Amygdala (tissue), 56 donors: Measurements from ENCODE around the gene GTPBP8.

Experiments
- DNase-seq, 56 donors: peaks; one replicate each; lab custom pipeline; 2025; lab: John Stamatoyannopoulos, UW

The GTPBP8 gene

DNA sequence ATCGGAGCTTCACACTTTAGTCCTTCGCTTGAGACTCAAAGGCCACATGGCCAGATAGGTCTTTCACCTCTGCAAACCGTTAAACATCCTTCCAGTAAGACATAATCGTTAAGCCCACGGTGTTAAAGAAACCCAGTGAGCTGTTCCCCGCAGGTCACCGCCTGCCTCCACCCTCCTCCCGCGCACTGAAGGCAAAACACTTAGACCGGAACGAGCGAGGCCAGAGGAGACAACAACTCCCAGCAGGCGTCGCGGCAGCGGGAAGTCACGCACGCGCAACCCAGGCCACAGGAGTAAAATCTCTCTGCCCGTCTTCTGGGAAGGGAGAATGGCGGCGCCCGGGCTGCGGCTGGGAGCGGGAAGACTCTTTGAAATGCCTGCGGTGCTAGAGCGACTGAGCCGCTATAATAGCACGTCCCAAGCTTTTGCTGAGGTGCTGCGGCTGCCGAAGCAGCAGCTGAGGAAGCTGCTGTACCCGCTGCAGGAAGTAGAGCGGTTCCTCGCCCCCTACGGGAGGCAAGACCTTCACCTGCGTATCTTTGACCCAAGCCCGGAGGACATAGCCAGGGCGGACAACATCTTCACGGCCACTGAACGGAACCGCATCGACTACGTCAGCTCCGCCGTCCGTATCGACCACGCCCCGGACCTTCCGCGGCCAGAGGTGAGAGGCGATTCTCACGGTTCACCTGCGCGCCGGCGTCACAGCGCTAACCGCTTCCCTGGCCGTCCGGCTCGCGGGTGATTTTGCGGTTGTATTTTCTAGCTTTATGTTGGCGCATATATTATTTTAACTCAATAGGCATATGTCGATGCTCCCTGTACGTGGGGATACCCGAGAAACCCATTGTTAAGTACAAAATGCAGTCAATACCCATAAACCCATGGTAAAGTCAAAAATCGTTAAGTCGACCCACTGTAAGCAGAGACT, at the start of gene GTPBP8:
Gene GTPBP8 (plus strand): TSS at position 313 of the 931 bp plus-strand sequence. CDS start 16 bp downstream, at position 329.
- DNase-seq: peak; percentile 32 to 92 (median 84)

DNA sequence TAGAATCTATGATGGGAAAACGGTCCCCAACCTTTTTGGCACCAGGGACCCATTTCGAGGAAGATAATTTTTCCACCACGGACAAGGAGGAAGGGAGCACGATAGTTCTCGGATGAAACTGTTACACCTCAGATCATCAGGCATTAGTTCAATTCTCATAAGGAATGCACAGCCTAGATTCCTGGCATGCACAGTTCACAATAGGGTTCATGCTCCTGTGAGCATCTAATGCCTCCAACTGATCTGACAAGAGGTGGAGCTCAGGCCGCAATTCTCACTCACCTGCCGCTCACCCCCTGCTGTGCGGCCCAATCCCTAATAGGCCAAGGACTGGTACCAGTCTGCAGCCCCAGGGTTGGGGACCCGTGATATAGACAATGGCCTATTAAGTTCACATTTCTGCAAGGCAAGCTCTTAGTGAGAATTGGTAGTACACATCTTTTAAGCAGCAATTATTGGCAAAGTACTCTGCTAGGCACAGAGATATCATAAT, 42.4 kb upstream of the GTPBP8 start:
- no peak for DNase-seq

DNA sequence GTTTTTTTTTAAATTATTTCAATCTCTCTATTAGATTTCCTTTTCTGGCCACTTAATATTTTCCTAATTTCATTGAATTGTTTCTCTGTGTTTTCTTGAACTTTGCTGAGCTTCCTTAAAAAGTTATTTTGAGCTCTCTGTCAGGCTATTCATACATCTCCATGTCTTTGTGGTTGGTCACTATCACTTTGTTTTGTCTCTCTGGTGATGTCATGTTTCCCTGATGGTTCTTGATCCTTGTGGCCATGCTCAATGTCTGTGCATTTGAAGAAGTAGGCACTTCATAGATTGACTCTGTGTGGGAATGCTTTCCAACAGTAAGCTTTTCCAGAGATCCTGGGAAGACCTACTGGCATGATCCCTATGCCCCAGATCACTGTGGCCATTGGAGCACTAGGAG, 34.4 kb upstream of the GTPBP8 start:
- DNase-seq: no peak

DNA sequence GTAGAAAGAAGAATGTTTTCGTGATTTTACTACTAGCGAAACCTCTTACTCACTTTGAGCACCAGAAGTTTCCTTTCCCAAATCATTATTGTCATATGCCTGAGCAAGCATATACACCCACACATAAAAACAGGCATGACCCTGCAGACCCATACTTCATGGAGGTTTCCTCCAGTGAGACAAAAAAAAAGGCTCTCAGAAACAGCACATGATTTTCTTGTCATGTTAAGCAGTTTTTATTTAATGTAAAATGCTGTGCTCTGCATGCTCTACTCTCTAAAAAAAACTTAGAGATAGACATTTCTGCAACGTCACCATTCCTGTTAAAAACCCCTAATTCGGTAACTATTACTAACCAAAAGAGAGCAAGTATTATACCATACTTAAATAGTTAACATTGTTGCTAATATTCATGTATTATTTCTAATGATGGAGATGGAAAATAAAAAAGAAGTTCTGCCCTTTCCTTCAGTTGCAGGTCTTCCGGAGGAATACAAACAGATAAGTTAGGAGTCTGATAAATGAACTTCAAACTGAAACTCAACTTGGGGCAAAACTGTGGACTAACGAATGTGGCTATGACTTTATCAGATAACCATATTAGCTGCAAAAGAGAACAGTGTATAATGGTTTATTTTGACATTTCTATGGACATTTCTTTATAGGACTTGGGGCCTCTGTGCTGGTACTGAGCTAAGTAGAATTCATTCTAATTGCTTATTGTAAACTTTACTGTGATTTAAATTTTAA, 31.8 kb upstream of the GTPBP8 start:
- no peak for DNase-seq

DNA sequence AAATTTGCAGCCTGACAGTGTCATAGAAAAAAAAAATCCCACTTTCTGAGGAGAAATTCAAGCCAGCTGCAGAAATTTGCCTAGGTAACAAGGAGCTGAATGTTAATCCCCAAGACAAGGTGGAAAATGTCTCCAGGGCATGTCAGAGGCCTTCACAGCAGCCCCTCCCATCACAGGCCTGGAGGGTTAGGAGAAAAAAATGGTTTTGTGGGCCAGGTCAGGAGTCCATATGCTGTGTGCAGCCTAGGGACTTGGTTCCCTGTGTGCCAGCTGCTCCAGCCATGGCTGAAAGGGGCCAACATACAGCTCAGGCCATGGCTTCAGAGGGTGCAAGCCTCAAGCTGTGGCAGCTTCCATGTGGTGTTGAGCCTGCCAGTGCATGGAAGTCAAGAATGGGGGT, 27.1 kb upstream of the GTPBP8 start:
- no peak for DNase-seq

DNA sequence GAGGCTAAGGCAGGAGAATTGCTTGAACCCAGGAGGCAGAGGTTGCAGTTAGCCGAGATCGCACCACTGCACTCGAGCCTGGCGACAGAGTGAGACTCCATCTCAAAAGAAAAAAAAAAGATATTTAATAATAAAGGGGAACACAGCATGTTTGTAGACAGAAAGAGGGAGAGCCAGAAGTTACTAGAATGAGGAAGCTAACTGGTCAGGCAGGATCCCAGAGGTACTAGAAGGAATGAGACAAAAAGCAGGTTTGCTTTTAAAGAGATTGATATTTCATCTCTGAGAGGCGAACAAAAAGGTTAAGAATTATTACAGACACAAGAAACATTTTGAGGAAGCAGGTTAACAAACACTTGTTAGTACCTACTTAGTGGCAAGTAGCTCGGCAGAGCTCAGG, 25.1 kb upstream of the GTPBP8 start:
- no peak for DNase-seq

DNA sequence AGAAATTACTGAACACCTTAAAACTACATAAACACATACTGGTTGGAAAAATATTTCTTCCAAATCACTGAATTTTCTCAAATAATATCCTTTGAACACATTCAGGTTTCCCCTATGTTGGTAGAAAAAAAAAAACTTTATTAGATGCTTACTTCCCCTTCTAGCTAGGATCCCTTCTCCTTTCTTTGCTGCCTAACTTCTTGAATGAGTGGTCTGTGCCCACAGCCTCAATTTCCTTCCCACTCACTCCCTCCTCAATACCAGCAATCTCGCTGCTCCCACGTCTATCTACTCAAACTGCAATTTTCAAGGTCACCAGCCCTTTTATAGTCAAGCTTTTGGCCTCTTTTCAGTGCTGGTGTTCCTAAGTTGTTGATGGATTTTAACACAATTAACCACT, 24.2 kb upstream of the GTPBP8 start:
- DNase-seq: no peak

DNA sequence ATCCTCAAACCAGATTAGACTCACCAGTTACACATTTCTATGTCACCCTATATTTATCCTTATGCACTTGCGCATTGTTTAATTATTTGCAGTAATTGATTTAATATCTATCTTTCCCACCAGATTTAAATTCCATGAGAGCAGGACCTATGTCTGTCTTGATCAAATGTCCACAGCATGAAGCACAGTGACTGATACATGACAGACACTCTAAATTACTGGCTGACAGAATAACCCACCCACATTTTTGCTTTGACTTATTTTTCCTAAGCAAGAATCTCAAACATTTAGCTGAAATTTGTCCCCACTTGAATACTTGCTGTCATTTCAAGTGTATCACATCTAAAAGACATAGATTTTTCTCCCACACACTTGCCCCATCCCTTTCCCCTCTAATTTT, 23.4 kb upstream of the GTPBP8 start:
- no peak for DNase-seq

DNA sequence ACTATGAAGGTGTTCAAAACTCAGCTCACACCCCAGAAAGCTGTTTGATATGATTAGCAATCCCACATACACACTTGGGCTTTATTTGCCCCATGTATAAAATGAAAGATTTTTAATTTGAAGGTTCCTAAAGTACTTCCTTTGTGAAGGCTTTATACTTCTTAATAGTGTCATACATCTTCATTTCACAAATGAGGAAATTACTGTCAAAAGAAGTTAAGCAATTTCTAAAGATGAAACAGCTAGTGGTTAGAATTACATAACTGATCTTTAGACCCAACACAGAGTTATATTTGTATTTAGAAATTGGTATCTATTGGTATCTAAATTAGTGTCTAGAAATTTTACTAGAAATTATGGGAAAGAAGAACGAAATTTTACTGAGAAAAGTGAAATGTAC, 23.0 kb upstream of the GTPBP8 start:
- no peak for DNase-seq

DNA sequence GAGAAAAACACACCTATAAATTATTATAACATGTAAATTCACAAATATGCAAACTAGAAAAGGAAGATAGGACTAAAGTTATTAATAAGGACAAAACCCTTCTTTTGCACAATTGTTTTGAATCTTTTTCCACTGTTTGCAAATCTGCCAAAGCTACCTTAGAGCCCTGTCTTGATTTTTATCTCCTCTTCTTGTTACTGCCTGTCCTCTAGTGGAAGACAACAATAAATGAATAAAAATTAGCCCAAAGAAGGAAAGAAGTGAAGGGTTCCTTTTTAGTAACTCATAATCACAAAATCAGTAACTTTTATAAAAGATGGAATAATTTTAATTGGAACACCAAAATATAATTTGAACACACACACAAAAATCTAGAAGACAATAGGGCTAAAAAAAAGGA, 18.6 kb upstream of the GTPBP8 start:
- no peak for DNase-seq

DNA sequence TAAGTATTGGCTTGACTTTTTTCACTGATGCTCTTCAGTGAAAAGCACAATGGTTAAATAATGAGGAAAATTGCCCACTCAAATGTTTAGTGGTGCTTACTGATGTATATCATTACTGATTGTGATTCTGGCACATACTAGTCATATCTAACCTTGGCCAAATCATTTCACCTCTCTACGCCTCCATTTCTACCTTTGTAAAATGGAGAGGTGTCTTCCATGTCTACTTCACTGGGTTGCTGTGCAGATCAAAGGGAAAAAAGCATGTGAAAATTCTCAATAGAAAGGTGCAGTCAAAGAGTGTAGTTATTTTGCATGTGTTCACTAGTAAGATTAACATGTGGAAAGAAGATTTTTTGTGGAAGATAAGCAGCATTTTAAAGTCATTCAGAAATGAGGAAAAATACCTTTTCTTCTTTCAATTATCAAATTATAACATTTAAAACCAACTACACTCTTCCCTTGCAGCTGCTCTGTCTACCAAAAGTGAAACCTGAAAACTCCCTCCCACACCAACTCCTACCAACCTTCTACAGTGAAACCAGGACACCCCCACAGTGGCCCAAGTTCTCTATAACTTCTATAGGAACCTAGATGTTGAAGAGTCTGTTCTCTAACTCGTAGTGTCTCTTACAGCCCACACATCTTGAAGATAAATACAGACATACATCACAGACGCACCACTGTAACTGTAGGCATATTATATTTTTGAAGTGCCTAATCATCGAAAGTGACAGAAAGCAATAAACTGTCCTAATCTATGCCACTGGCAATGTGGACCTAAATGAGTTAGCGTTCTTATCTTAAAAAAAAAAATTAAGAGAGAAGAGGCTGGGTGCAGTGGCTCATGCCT, 17.2 kb upstream of the GTPBP8 start:
- DNase-seq: no peak

DNA sequence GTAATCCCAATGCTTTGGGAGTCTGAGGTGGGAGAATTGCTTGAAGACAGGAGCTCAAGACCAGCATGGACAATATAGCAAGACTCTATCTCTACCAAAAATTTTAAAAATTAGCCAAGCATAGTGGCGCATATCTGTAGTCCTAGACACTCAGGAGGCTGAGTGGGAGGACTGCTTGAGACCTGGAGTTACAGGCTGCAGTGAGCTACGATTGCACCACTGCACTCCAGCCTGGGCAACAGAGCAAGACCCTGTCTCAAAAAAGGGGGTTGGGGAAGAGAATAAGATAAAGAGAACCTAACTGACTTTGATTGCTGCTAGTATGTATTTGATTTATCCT, 16.6 kb upstream of the GTPBP8 start:
- no peak for DNase-seq

DNA sequence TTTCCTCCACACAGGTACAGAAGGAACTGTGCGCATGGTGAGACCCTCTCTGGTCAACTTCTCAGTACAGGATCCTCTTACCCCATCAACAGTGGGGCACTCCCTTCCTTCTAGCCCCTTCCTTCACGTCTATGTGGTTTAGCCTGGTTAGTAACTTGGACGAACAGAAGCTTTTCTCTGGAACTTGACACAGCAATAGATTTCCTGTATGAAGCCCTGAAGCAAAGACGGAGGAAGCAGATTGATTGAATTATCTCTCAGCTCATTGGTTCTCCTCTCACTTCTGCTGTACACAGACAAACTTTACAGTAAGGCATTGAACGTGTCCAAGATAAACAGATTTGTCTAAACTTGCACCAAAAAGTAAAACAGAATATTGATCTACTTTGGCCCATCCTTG, 15.9 kb upstream of the GTPBP8 start, which contains the start of gene CD200R1:
Gene CD200R1 (minus strand): TSS at position 210 of the 400 bp plus-strand sequence. CDS start 246 bp downstream, outside the sequence.
- DNase-seq: no peak

DNA sequence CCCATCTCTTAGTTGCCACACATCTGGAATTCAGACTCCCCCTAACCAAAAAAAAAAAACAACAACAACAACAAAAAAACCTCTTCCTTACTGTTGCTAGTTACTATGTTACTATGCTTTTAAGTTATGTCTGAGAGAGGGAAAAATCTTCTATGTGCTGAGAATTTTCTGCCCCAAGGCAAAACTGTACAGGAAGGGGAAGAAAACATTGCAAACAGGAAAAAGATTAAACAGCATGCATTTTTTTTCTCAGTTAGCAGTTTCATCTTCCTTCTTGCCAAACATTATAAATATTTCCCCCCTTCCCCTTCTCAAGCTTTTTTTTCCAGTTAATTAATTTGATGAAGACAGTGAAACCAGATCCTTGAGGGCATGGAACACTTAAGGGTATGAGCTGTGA, 14.8 kb upstream of the GTPBP8 start:
- no peak for DNase-seq

DNA sequence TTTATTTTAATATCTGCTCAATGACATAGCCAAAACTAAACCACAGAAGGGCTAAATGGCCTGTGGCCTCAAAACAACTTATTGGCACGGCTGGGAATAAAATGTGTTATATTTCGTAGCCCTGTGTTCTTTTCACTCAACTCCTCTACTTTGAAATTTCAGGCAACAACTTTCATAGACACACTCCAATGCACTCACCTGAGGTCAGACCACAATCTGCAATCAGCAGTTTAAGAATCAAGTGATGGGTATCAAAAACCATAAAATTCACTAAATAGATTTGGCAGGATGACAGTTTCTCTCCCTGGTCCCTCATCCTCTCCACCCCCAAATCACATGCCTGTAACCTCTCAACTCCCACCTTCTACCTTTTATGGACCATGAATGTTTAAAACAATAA, 13.8 kb upstream of the GTPBP8 start:
- no peak for DNase-seq

DNA sequence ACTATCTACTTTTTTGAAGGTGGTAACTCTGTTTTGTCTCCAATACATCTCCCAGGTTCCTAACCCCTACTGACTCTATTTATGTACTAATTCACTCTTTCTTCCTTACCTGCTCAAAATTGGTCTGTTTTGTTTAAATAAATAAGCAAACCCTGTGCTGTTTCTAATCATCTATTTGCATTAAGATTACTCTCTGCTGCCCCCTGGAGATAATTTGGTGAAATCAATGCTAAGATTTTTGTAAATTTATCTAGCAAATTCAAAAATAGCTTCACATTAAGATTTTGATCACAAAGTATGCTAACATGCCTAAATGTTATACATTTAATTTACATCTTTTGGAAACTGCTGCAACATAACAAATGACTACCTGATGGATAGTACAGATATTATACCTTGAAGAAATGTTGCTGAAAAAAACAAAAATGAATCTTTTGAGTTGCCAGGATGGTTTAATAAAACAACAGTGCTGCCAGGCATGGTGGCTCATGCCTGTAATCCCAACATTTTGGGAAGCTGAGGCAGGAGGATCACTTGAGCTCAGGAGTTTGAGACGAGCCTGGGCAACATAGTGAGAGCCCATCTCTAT, 11.4 kb upstream of the GTPBP8 start:
- peak in 1 of 56 donors; percentile 12 for DNase-seq

DNA sequence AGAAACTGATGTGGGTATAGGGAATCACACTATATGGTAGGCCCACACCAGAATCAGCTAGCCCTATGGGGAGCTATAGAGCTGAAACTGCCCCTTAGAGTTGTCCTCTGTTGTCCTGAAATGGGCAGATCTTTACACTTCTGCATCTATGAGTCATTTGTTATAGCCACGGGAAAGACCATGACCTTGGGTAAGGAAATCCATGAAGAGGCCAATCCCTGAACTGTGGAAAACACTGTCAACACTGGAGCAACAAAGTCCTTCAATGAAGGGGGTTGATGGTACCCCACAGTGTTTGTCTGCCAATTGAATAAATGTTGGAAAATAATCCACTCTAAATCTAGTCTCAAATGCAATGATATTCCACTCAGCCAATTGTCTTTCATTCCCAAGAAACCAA, 10.7 kb upstream of the GTPBP8 start:
- no peak for DNase-seq

DNA sequence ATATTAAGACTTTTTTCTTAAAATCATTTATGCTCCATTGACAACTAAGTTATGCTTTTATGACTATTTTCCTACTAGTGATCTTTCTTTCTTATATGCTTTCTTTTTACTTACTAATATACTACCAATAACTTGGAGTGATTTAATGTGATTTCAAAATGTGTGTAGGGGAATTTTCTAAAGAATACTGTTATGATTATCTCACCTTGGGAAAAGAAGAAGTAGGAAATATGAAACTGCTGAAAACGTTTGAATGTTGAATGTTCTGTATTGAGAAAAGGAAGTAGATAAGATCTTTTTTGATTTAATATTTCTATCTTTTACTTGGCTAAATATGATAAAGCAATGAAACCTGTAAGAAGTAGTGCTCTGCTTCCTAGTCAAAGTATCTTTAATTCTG, 8.1 kb upstream of the GTPBP8 start:
- no peak for DNase-seq

DNA sequence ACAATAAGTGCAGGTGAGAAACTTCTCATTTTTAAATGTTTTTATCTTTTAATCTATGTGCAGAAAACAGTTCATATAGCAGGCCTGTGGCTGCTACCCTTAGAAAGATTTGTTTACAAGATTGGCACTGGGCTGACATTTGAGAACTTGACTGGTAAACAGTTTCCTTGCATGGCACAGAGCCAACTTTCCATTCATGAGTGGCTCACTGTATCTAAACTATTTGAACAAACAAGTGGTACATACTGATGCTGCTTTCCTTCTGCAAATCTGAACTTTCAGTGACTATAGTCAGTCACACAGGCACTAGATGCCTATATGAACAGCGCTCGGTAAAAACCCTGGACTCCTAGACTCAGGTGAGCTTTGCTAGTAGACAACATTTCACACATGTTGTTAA, 6.3 kb upstream of the GTPBP8 start:
- DNase-seq: no peak

DNA sequence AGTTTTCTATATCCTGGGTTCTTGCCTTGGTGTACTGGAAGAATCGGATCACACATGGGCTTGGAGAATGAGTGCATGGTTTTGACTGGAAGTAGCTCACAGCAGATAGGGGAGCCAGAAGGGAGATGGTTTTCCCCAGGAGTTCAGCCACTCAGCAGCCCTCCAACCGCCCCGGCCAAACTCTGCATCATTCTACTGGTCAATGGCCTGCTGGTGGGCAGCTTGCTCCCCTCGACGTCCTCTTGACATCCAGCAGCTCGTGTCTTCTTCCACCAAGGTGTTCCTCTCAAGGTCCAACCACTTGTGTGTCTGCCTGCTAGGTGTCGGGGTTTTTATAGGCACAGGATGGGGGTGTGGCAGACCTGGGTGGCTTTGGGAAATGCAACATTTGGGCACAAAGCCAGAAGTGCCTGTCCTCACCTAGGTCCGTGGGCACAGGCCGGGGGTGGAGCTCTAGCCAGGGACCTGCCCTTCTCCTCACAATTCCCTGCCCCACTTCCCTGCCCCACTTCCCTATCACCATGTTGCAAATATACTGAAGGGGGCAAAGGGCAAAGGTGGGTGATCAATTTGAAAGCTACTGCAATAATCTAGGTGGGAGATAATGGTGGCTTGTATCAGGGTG, 3.0 kb upstream of the GTPBP8 start:
- DNase-seq: no peak
